ENCODE measurements around the gene ACVRL1.
A peak's percentile ranks its signal among the peaks of the same experiment; 100 is the strongest.

ACVRL1 gene

GRCh38 chr12:51889216-51890132 lies 17.8 kb upstream of the ACVRL1 start:
- in situ Hi-C loops (cut with MboI; ENCODE audit: low pct_unique_long_range_greater_than_20kb, low sequenced_read_pairs, unreplicated experiment): loop anchor here (10.0 kb wide), 1 partner anchor 85 kb away; no protein-coding TSS in a partner anchor
- DNase-seq (ENCODE audit: low spot score): no peak
- TF ChIP-seq CTCF (IDR thresholded peaks at IDR 0.05; ENCODE audit: extremely low read depth, insufficient read depth, missing control alignments): no peak

DNA sequence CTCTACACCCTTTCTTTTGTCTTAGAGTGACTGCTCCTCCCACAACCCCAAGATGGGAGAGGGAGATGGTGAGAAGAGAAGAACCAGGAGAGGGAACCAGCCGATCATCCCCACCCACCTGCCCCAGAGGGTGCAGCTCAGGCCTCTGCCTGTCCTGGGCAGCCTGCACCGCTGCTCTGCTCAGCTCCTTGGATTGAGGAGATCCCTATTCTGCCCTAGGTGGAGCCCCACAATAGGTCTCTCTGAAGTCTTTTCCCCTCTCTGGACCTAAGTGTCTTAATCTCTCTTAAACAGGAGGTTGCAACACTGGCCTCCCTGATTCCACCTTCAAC lies 17.2 kb upstream of the ACVRL1 start:
- DNase-seq (ENCODE audit: low spot score): no peak
- in situ Hi-C loops (cut with MboI; ENCODE audit: low pct_unique_long_range_greater_than_20kb, low sequenced_read_pairs, unreplicated experiment): loop anchor here (10.0 kb wide), 1 partner anchor 85 kb away; no protein-coding TSS in a partner anchor
- no peak for TF ChIP-seq CTCF (IDR thresholded peaks at IDR 0.05; ENCODE audit: extremely low read depth, insufficient read depth, missing control alignments)

GRCh38 chr12:51890511-51891171 lies 16.7 kb upstream of the ACVRL1 start:
- DNase-seq (ENCODE audit: low spot score): no peak
- no peak for TF ChIP-seq CTCF (IDR thresholded peaks at IDR 0.05; ENCODE audit: extremely low read depth, insufficient read depth, missing control alignments)
- in situ Hi-C loops (cut with MboI; ENCODE audit: low pct_unique_long_range_greater_than_20kb, low sequenced_read_pairs, unreplicated experiment): loop anchor here (10.0 kb wide), 1 partner anchor 84 kb away; no protein-coding TSS in a partner anchor

DNA sequence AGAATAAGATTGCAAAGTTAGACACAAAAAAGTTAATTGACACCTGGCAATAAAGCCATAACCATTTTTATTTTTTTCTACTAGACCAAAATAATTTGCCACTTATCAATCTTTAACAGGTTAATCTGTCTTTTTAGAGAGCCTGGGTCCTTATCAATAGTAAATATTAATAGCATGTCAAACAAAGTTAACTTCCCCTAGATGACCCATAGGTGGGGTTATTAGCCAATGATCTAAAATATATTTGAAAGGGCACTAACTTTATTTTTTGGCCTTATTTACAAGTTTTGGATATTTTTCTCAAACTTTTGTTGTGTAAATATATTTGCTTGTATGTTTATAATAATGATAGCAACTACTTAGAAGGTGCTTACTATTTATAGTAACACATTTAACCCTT lies 15.5 kb upstream of the ACVRL1 start:
- in situ Hi-C loops (cut with MboI; ENCODE audit: low pct_unique_long_range_greater_than_20kb, low sequenced_read_pairs, unreplicated experiment): loop anchor here (10.0 kb wide), 1 partner anchor 83 kb away; no protein-coding TSS in a partner anchor
- peak; percentile 25 for TF ChIP-seq CTCF (IDR thresholded peaks at IDR 0.05; ENCODE audit: extremely low read depth, insufficient read depth, missing control alignments)
- no peak for DNase-seq (ENCODE audit: low spot score)

- in situ Hi-C loops (cut with MboI; ENCODE audit: low pct_unique_long_range_greater_than_20kb, low sequenced_read_pairs, unreplicated experiment): loop anchor here (10.0 kb wide), 1 partner anchor 81 kb away; no protein-coding TSS in a partner anchor
- TF ChIP-seq CTCF (IDR thresholded peaks at IDR 0.05; ENCODE audit: extremely low read depth, insufficient read depth, missing control alignments): no peak
- no peak for DNase-seq (ENCODE audit: low spot score)
Measured at GRCh38 chr12:51893786-51894185, 13.5 kb upstream of the ACVRL1 start.

DNA sequence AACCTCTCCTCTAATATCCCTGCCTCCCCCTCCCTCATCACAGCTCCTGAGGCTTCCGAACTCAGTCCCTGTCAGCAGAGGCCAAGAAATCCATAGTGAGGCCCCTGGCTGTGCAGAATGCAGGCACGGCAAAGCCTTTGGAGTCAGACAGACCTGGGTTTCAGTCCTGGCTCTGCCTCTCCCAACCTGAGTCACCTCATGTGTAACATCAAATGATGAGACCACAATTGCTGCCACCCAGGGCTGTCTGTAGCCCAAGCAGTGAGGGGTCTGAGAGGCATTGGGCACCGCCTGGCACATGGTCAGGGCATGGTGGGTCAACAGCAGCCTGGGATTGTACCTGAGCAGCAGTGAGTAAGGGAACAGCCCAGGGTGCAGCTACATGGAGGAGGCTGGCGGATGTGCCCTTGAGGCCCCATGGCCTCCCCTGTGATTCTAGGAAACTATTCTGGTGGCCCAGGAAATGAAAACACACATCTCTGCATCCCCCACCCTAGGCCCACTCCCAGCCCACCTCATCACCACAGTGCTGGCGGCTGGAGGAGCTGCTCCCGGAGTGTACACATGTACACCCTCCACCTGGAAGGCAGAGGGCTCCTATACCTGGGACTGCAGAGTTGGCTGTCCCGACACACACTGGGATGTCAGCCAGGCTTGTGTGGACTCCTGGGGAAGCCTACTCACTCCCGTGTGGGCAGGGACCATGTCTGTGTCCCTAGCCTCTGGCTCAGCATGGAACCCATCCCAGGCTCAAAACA lies 11.7 kb upstream of the ACVRL1 start:
- in situ Hi-C loops (cut with MboI; ENCODE audit: low pct_unique_long_range_greater_than_20kb, low sequenced_read_pairs, unreplicated experiment): loop anchor here (10.0 kb wide), 1 partner anchor 79 kb away; no protein-coding TSS in a partner anchor
- no peak for DNase-seq (ENCODE audit: low spot score)
- TF ChIP-seq CTCF (IDR thresholded peaks at IDR 0.05; ENCODE audit: extremely low read depth, insufficient read depth, missing control alignments): no peak

All from GM13977 (cell line).